Upper lobe of left lung (tissue), 6 donors: Measurements from ENCODE around the gene UAP1. TPM values are rescaled to one million over a fixed set of nuclear protein-coding genes. Genes with fewer than 3 reads are reported as not detected.
A peak's percentile ranks its signal among the peaks of the same experiment; 100 is the strongest.

Experiments used
- ATAC-seq, 2 donors: fragments of 200-7000 bp; cut with Tn5 transposase; one replicate each; pipeline ENCODE4 v1.9.1; 2022; ENCODE audit warnings: mild to moderate bottlenecking in 2 of 2, moderate library complexity in 2 of 2; ENCODE audit not compliant: low FRiP score in 2 of 2
- DNase-seq, 2 donors: peaks; one replicate each; pipeline ENCODE4 v3.0.0-alpha.2; 2019 to 2020
- H3K27ac ChIP-seq, 4 donors: fragments of 200-600 bp; sonication (generic); one replicate each; pipeline ENCODE4 v1.5.1; 2016 to 2019
- H3K27me3 ChIP-seq, 4 donors: fragments of 200-600 bp; sonication (generic); one replicate each; pipeline ENCODE4 v1.5.1; 2017 to 2019
- H3K36me3 ChIP-seq, 4 donors: fragments of 200-600 bp; sonication (generic); one replicate each; pipeline ENCODE4 v1.5.1; 2016 to 2019
- H3K4me1 ChIP-seq, 4 donors: fragments of 200-600 bp; sonication (generic); one replicate each; pipeline ENCODE4 v1.5.1; 2018 to 2019
- H3K4me3 ChIP-seq, 4 donors: fragments of 200-600 bp; sonication (generic); one replicate each; pipeline ENCODE4 v1.5.1; 2017 to 2019; ENCODE audit warnings: mild to moderate bottlenecking in 2 of 4, moderate library complexity in 1 of 4
- H3K9me3 ChIP-seq, 4 donors: fragments of 200-600 bp; sonication (generic); one replicate each; pipeline ENCODE4 v1.5.1; 2018 to 2019
- EP300 ChIP-seq, 4 donors: sonication (generic); formaldehyde crosslinking; IDR thresholded peaks; one replicate each; pipeline ENCODE4 v1.5.1; 2017; ENCODE audit warnings: antibody characterized with exemption in 4 of 4, control low read depth in 2 of 4
- POLR2A ChIP-seq, 4 donors: fragments of 450-650 bp; IDR thresholded peaks; one replicate each; pipeline ENCODE4 v1.5.1; 2016 to 2017; ENCODE audit warnings: antibody characterized with exemption in 4 of 4, mild to moderate bottlenecking in 2 of 4
- POLR2AphosphoS5 ChIP-seq, 2 donors: sonication (generic); formaldehyde crosslinking; IDR thresholded peaks; one replicate each; pipeline ENCODE4 v1.5.1; 2017; ENCODE audit warnings: antibody characterized with exemption in 2 of 2
- WGBS, 2 donors: methylation state at CpG; one replicate each; pipeline ENCODE4 v1.1.5; 2017 to 2018; 5-methylcytosine and 5-hydroxymethylcytosine counted together
- total RNA-seq, 6 donors: library from RNA; depleted of rRNA in 4 of 6; stranded (reverse); fragments of >200 nt in 4 of 6; gene quantifications; one replicate each; pipeline versions ENCODE4 v1.1.0 to v1.2.1, GENCODE V29; 2016 to 2021
- TF ChIP-seq, protein P1 (sequence below), 6 experiments: fragments of 450-650 bp in 4 of 6; fragments of 200-600 bp in 2 of 6; sonication (generic) in 2 of 6; IDR thresholded peaks; one replicate each; pipeline ENCODE4 v1.5.1; 2016 to 2019; ENCODE audit warnings: antibody characterized with exemption in 6 of 6
- donor health status: DM: no; HTN: no; CAD: no; lungs with moderate emphysema.
- donor health status: DM: no; HTN: yes; CAD: no; lungs with severe emphysema.

UAP1 gene
- total RNA-seq, 6 donors from 2014 or later: 12.6 to 69.0 (median 35.2) TPM

DNA sequence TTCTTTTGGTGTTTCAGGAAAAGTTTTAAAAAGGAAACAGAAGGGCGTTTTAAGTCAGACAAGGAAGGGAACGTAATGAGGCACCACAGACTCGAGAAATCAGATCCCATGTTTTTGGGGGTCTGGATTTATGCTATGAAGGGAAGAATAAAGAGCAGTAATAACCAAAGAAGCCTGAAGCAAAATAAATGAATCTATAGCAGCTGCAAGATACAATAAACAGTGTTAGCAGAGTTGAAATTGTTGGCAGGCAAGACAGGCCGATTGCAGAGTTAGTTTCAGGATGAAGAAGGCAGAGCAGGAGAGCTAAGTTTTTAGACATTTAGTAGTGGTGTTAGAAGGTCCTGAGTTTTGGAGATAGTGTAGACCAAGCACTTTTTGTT lies 71.2 kb downstream of the UAP1 start:
- TF ChIP-seq, protein P1, sequence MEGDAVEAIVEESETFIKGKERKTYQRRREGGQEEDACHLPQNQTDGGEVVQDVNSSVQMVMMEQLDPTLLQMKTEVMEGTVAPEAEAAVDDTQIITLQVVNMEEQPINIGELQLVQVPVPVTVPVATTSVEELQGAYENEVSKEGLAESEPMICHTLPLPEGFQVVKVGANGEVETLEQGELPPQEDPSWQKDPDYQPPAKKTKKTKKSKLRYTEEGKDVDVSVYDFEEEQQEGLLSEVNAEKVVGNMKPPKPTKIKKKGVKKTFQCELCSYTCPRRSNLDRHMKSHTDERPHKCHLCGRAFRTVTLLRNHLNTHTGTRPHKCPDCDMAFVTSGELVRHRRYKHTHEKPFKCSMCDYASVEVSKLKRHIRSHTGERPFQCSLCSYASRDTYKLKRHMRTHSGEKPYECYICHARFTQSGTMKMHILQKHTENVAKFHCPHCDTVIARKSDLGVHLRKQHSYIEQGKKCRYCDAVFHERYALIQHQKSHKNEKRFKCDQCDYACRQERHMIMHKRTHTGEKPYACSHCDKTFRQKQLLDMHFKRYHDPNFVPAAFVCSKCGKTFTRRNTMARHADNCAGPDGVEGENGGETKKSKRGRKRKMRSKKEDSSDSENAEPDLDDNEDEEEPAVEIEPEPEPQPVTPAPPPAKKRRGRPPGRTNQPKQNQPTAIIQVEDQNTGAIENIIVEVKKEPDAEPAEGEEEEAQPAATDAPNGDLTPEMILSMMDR (IDR thresholded peaks at IDR 0.05): no peak
- TF ChIP-seq POLR2AphosphoS5 (IDR thresholded peaks at IDR 0.05) (no peak), POLR2A (IDR thresholded peaks at IDR 0.05) (no peak), EP300 (IDR thresholded peaks at IDR 0.05) (no peak)
- 60 to 64% methylated on average over 4 of the region's 4 CpGs for WGBS, 2 donors
- ATAC-seq (peak in 1 of 2 donors; percentile 1), DNase-seq (no peak)
- Histone ChIP-seq H3K4me3 (peak overlapping the region in 3 of 4 donors; percentile 25 to 43 (median 40)), H3K27me3 (no peaks in the 10 kb centered on the region), H3K27ac (peak overlapping the region; percentile 41 to 78 (median 68)), H3K9me3 (no peaks in the 10 kb centered on the region), H3K4me1 (peaks cover 0 to 3% (median 0%) of the 10 kb centered on the region in 4 donors), H3K36me3 (no peaks in the 10 kb centered on the region)

DNA sequence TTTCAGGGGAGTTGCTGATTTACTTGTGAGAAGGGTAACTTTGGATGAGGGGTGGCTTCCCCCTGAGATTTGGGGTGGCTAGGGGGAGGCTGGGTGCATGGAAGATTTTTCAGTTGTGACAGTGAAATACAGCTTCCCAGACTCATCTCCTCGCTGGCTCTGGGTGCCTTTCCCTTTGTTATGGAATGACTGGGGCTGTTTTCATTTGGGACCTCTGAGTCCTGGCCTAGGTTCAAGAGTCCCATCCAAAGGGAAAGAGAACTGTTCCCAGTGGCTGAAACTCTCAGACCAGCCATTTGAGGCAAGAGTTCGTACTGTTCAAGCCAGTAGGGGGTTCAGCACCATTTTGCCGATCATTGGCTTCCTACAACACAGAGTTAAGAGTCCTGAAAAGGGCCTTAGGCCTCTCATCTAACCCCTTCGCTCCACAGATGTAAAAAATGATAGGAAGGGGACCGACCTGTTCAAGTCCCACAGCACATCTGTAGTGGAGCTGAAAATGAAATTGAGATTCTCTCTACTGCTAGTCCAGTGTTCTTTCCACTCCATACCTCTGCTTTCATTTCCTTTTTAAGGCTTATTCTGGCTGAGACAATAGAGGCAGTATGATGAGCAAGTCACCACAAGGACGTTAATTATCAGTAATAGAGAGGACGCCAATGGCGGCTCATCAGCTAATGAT lies 71.7 kb downstream of the UAP1 start:
- H3K4me1 ChIP-seq: peaks cover 0 to 3% (median 0%) of the 10 kb centered on the region in 4 donors
- ATAC-seq: peak in 1 of 2 donors; percentile 39
- no peak for DNase-seq

DNA sequence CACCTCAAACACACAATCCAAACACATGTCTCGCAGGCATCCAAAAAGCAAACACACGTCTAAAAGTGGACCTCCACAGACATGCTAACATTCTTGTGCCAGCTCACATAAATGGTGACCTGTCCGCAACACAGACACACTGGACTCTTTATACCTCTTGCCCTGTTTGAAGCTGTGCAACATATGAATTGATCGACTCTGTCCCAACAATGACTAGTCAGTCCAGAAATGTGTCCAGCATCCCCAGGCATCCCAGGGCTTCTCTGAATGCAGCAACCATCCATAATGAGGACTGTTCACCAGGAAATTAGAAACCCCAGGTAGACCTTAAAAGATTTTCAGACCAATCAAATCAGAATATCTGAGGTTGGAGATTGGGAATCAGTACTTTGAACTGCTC lies 73.9 kb downstream of the UAP1 start:
- Histone ChIP-seq H3K27me3 (no peaks in the 10 kb centered on the region), H3K4me1 (no peaks in the 10 kb centered on the region), H3K27ac (no peak overlapping the region), H3K36me3 (no peaks in the 10 kb centered on the region), H3K9me3 (no peaks in the 10 kb centered on the region), H3K4me3 (peak overlapping the region in 1 of 4 donors; percentile 43)
- DNase-seq: no peak
- 51 to 64% methylated on average over 4 of the region's 4 CpGs for WGBS, 2 donors
- TF ChIP-seq POLR2AphosphoS5 (IDR thresholded peaks at IDR 0.05): no peak
- TF ChIP-seq EP300 (IDR thresholded peaks at IDR 0.05): no peak
- TF ChIP-seq, protein P1 (IDR thresholded peaks at IDR 0.05): no peak
- no peak for TF ChIP-seq POLR2A (IDR thresholded peaks at IDR 0.05)
- no peak for ATAC-seq

More for the DNA sequence above, 71.7 kb downstream of the UAP1 start:
- Histone ChIP-seq H3K36me3 (no peaks in the 10 kb centered on the region), H3K9me3 (no peaks in the 10 kb centered on the region), H3K4me3 (peak overlapping the region in 3 of 4 donors; percentile 25 to 43 (median 40)), H3K27me3 (no peaks in the 10 kb centered on the region), H3K27ac (peak overlapping the region; percentile 41 to 78 (median 68))
- no peak for TF ChIP-seq POLR2AphosphoS5 (IDR thresholded peaks at IDR 0.05)
- no peak for TF ChIP-seq EP300 (IDR thresholded peaks at IDR 0.05)
- TF ChIP-seq POLR2A (IDR thresholded peaks at IDR 0.05): no peak
- TF ChIP-seq, protein P1 (IDR thresholded peaks at IDR 0.05): no peak
- 76 to 84% methylated on average over 8 of the region's 8 CpGs for WGBS, 2 donors

DNA sequence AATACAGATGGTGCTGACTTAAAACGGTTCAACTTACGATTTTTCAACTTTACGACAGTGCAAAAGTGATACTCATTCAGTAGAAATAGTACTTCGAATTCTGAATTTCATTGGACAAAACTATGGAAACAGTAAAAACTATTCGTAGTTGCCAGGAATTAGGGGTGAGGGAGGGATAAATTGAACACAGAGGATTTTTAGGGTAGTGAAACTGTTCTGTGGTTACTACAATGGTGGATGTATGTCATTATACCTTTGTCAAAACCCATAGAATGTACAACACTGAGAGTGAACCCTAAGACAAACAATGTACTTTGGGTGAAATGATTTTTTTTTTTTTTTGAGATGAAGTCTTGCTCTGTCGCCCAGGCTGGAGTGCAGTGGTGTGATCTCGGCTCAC lies 78.2 kb downstream of the UAP1 start:
- no peaks in the 10 kb centered on the region for H3K36me3 ChIP-seq
- H3K4me1 ChIP-seq: no peaks in the 10 kb centered on the region
- no peak overlapping the region for H3K27ac ChIP-seq
- DNase-seq (no peak), ATAC-seq (no peak)
- H3K4me3 ChIP-seq: no peak overlapping the region
- no peaks in the 10 kb centered on the region for H3K9me3 ChIP-seq
- TF ChIP-seq EP300 (IDR thresholded peaks at IDR 0.05) (no peak), POLR2A (IDR thresholded peaks at IDR 0.05) (no peak), POLR2AphosphoS5 (IDR thresholded peaks at IDR 0.05) (no peak)
- TF ChIP-seq, protein P1 (IDR thresholded peaks at IDR 0.05): no peak
- H3K27me3 ChIP-seq: no peaks in the 10 kb centered on the region
- WGBS, 2 donors: 89 to 91% methylated on average over 7 of the region's 7 CpGs

DNA sequence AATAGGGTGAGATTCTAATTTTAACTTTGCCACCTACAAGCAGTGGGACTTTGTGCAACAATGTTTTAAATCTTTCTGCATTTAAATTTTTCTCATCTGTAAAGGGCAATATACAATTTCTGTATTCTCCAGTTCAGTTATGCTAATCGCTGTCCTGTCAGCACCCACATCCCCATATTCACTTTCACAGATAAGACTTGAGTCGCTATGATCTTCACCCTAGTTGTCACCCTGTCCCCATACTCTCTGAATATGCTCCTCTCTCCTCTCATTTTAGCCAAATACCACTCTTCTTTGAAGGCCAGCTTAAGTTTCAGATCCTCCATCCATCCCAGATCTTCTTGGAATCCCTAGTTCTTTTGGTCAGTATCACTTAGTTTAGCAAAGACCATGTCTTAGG lies 79.6 kb downstream of the UAP1 start:
- no peaks in the 10 kb centered on the region for H3K36me3 ChIP-seq
- no peaks in the 10 kb centered on the region for H3K9me3 ChIP-seq
- TF ChIP-seq EP300 (IDR thresholded peaks at IDR 0.05) (no peak), POLR2A (IDR thresholded peaks at IDR 0.05) (no peak), POLR2AphosphoS5 (IDR thresholded peaks at IDR 0.05) (no peak)
- TF ChIP-seq, protein P1 (IDR thresholded peaks at IDR 0.05): no peak
- DNase-seq (no peak), ATAC-seq (no peak)
- H3K27me3 ChIP-seq: no peaks in the 10 kb centered on the region
- H3K4me1 ChIP-seq: no peaks in the 10 kb centered on the region
- no peak overlapping the region for H3K27ac ChIP-seq
- 80 to 92% methylated on average over 2 of the region's 2 CpGs for WGBS, 2 donors
- H3K4me3 ChIP-seq: no peak overlapping the region
